HG02642 (cell line): ENCODE results near the gene NLRP9.

ENCODE experiments used
- ATAC-seq: cut with Tn5 transposase; IDR thresholded peaks from one replicate; pipeline ENCODE4 v1.9.1; 2021; ENCODE audit warnings: mild to moderate bottlenecking; ENCODE audit not compliant: unreplicated experiment, poor library complexity

NLRP9 gene

DNA sequence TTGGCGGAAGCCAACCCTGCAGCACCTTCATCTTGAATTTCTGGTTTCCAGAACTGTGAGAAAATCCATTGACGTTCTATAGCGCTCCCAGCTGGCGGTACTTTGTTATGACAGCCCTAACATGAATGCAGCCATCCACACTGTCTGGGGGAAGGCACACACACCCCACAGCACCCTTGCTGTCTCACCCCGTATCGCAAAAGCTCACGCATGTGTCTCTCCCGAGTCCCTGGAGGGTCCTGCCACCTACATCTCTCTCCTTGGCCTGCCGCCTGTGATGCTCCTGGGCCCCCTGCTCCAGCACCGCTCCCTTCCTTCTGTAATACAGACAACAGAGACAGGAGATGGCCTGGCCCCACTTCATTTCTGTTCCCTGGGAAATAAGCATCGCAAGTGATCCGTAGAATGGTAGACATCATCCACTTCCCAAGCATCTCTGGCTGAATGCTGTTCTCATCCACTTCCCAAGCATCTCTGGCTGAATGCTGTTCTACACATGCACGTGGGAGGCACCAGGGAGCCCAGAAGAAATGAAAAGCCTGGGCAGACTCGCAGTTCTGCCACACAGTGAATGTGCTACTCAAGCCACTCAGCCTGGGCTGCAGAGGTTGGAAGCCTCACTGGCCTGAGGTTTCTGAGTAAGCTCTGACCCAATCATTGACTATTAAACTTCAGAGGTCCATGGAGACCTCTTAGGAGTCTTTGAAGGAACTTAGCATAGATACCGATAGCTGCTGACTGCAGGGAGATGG, 33.5 kb downstream of the NLRP9 start:
- ATAC-seq, result no peak

DNA sequence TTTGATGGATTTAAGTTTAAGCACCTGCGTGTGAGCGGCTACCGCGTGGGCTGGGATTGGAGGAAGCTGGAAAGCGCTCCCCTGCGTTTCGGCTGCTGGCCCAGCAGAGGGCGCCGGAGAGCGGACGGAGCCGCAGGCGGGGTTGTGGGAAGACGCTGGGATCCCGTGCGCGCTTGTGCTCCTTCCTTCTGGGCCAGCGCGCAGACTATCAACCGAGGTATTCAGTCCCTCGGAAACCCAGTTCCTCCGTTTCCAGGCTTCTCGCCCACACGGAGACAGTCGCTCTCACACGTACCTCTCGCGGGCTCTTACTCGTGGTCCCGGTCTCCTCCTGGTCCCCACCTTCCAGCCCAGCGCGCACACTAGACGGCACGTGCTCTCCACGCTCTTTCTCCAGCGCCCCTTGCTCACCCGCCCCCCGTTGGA, 34.4 kb downstream of the NLRP9 start:
- no peak for ATAC-seq

DNA sequence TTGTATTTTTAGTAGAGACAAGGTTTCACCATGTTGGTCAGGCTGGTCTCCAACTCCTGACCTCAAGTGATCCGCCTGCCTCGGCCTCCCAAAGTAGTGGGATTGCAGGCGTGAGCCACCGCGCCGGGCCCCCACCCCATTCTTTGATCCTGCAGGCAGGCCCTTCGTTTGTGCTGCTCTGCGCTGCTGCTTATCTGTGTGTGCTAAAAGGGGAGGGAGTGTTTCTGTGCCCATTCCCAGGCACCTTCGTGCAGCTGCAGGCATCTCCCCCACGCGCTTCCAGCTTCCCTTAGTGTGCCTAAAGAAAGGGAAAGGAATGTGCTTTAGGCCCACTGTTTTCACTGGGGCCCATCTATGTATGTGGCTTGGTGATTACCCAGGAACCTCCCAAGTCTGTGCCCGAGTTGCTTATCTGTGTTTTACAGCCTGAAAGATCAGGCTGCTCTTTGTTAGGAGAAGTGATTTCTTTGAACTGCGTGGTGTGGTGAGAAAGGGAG, 36.0 kb downstream of the NLRP9 start:
- no peak for ATAC-seq

DNA sequence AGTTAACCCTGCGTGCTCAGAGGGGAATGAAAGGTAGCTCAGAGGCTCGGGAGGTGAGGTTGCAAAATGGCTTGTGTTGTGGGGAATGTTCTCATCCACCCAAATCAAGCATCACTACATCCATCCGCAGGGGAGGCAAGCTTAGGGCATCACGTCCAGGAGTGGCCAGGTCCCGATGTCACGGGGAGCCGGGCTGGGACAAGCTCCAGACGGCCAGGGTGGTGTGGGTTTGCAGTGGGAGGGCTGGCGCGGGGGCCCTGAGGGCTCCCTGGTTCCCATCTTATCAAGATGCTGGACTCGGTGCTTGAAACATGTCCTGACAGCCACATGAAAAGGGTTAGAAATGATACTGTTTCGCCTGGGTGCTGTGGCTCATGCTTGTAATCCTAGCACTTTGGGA, 37.4 kb downstream of the NLRP9 start:
- no peak for ATAC-seq

DNA sequence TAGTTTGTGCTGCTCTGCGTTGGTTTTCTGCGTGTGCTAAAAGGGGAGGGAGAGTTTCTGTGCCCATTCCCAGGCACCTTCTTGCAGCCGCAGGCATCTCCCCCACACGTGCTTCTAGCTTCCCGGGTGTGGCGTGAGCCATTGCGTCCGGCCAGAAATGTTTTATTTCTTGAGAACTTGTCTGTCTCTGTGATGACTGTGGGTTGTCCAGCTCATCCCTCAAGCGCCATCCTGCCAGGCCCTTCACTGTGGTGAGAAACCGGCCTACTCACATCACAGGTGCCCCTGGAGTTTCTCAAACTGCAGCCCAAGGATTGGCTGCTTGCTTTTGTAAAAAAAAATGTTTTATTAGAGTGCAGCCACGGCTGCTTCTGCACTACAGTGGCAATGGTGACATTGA, 39.0 kb downstream of the NLRP9 start:
- ATAC-seq, result no peak

DNA sequence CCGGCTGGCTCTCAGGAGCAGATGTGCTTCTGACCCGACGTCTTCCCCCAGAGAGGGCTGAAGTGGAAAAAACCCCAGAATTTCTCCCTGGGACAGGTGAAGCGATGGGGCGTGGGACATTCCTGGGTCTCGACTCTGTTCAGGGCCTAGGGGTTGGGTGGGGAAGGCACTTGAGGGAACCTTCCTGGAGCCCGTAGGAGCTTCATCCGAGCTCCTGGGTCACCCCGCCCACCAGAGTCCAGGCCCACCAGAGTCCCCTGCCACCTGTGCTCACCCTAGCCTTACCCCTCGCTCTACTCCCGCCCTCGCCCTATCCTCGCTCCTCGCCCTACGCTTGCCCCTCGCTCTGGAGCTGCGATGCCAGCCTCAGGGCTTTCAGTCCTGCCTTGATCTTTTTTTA, 39.9 kb downstream of the NLRP9 start:
- no peak for ATAC-seq

DNA sequence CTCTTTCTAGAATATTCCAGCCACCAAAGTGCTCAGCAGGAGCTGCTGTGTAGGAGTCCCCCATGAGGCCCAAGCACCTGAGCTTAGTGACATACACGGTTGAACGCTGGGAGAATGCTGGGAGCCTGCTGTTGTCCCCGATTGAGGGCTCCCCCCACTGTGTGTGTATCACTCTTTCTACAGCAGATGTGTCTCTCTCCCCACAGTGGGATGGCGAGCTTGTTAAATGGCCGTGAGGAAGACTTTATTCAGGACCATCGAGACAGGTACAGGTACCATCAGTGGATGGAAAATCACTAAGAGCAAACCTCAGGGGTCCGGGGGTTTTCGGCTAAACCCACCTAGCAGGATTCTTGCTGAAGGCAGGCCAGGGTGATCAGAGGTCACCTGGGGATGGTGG, 40.5 kb downstream of the NLRP9 start:
- no peak for ATAC-seq

DNA sequence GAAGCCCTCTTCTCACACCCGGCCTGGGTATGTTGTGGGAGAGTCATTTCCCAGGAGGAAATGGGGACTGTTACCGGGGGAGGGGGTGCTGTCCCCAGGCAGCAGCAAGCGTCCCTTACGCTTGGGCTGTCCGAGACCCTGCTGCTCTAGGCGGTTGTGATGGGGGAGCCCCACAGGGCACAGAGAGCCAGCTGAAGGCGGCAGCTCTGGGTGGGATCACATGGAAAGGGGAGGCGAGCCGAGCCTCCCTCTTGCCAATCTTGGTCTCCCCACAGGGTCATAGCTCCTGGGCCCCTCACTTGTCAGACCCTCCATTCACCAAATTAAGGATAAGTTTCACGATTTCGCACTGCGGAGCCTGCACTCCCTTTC, 41.1 kb downstream of the NLRP9 start:
- ATAC-seq, result no peak

DNA sequence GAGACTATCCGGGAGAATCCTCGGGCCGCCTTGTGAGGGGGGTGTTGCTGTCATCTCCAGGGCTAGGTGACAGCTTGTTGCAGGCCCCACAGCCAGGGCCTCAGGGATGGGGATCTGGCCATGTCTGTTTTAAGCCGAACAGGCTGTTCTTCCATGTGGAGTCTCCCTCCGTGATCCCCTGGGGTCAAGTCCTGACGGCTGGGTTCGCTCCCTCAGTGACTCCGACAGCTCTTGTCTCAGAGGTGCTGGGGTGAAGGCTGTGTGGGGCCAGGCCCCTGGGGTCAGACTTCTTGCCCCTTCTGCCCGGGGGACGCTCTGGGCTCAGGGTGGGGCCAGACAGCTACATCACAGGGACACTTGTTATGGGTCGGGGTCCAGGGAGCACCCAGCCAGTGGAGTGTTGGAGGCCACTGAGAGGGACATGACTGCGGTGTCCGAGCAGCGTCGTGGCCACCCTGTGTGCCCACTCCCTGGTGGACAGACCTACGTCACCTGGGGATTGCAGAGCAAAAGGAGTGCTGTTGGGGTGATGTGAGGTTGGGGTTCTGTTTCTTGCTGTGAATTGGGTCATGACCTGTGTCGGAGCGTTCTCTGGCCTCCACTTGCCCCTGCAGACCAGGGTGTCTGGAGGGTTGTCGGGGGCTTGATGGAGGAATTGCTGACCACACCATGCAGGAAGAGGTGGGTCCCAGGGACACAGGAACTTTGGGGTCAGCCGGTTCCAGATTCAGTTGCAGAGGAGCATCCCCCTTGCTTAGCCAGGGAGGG, 41.7 kb downstream of the NLRP9 start:
- no peak for ATAC-seq

DNA sequence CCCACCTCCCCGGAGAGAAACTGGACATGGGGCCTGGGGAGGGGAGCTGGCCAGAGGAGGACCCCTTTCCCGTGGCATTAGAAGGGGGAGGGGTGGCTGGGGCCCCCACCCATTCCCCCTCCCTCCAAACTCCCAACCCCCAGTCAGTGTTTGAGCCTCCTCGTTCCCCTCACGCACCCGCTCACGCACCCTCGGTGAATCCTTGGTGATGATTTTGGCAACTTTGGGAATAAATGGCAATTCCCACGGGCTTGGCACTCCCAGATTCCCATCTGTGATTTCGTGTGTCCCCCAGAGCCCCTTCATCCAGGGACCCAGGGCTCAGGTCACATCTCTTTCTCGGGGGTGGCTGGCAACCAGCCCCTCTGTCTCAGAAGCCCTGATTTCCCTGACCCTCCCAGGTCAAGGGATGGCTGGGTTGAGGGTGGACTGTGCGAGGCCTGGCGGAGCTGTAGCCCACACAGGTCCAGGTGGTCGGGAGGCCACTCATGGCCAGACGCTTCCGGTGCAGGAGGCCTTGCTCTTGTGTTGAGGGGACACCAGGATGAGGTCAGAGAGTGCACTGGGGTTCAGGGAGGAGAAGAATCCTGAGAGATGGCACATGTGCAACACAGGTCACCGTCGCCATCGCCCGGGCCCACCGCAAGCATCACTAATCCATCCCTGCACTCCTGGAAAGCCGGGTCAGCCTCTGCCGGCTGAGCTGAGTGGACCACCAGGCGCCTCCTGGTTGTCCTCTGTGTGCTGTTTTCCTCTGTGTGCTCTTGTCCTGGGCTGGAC, 42.5 kb downstream of the NLRP9 start:
- ATAC-seq, result no peak

DNA sequence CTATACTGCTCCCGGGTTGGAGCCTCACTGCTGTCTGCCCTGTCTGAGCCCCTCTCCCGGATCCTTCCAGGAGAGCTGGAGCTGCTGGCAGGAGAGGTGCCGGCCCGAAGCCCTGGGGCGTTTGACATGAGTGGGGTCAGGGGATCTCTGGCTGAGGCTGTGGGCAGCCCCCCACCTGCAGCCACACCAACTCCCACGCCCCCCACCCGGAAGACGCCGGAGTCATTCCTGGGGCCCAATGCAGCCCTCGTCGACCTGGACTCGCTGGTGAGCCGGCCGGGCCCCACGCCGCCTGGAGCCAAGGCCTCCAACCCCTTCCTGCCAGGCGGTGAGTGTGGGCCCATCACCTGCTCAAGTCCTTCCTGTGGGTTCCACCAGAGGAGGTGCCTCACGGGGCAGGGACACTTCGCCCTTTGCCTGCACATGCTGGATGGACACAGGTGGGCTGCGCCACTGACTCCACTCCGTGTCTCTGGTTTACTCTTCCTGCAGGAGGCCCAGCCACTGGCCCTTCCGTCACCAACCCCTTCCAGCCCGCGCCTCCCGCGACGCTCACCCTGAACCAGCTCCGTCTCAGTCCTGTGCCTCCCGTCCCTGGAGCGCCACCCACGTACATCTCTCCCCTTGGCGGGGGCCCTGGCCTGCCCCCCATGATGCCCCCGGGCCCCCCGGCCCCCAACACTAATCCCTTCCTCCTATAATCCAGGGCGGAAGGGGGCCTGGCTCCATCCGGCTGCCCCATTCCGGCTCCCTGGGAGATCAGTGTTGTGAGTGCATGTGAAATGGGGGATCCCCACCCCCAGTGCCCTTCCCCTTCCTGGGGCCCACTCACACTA, 43.3 kb downstream of the NLRP9 start:
- ATAC-seq, result no peak

DNA sequence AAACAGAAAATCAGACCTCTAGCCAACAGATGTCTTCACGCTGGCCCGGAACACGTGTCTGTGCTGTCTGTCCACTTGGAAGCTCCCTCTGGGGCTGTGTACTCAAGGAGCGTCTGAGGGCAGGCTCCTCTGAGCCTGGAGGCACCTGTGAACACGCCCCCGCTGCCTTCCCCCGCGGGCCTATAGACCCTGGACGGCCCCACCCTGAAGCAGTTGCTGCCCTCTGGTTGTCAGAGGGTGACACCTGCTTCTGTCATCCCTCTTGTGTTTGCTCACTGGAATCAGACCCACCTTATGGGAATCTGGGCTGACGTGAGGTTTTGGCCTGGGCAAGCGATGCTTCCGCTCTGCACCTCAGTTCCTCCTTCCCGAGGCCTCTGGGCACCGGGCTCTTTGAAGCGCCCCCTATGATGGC, 44.0 kb downstream of the NLRP9 start:
- no peak for ATAC-seq

DNA sequence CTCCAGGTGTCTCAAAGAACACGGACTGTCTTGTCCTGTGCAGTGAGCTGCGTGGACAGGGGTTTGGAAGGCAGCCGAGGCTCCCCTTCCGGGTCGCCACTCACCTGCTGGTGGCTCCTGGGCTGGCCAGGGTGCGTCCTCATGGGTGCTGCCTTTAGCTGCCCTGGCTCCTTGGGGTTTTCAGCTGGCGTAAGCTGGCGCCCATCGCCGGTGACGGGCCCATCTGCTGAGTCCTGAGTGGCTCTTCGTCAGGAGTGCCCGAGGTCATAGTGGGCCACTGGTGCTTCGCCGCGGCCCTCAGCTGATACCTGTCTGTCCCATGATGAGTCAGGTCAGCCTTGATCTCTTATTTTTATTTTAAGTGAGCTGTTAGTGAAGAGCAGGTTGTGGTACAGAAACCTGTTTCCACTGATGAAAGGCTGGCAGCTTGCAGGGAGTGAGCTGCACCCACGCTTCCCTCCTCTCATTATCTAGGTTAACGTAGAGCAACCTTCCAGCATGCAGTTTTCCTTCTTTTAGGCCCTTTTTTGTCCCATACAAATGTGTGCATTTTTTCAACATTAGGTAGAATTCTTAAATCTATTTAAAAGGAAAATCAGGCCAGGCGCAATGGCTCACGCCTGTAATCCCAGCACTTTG, 44.7 kb downstream of the NLRP9 start:
- no peak for ATAC-seq

DNA sequence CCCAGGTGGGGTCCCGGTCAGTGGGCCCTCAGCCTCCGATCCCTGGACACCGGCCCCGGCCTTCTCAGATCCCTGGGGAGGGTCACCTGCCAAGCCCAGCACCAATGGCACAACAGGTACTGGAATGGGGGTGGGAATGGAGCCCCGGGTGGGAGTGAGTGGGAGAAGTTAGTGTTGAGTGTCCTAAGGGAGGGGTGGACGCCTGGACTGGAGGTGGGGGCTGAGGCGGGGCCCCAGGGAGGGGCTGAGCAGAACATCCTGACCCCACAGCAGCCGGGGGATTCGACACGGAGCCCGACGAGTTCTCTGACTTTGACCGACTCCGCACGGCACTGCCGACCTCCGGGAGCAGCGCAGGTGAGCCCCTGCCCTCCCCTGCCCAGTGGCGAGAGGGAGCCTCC, 45.5 kb downstream of the NLRP9 start:
- ATAC-seq, result no peak

DNA sequence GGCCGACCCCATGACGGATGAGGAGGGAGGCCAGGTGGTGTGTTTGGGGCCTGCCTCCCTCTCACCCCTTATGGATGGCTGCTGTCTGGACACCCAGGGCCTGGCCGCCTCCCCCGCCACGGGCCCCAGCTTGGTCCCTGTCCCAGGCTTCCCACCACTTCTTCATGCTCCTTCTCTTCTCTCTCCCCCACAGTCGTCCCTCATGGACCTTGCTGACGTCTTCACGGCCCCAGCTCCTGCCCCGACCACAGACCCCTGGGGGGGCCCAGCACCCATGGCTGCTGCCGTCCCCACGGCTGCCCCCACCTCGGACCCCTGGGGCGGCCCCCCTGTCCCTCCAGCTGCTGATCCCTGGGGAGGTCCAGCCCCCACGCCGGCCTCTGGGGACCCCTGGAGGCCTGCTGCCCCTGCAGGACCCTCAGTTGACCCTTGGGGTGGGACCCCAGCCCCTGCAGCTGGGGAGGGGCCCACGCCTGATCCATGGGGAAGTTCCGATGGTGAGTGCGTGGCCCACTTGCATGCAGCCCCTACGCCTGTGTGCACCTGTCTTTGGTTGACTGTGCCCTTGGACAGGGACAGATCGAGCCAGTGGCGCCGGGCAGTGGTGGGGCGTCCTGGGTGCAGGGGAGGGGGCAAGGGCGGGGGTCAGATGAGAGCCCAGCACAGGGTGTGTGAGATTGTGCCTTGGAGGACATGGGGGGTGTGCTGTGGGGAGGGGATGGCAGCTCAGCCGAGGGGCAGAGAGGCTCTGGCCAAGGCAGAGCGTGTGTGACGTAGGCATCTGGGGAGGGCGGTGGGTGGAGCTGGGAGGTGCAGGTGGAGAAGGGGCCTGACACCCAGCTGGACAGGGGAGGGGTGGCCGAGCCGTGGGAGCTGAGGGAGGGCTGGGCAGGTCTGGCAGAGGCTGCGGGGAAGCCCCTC, 46.4 kb downstream of the NLRP9 start:
- no peak for ATAC-seq

DNA sequence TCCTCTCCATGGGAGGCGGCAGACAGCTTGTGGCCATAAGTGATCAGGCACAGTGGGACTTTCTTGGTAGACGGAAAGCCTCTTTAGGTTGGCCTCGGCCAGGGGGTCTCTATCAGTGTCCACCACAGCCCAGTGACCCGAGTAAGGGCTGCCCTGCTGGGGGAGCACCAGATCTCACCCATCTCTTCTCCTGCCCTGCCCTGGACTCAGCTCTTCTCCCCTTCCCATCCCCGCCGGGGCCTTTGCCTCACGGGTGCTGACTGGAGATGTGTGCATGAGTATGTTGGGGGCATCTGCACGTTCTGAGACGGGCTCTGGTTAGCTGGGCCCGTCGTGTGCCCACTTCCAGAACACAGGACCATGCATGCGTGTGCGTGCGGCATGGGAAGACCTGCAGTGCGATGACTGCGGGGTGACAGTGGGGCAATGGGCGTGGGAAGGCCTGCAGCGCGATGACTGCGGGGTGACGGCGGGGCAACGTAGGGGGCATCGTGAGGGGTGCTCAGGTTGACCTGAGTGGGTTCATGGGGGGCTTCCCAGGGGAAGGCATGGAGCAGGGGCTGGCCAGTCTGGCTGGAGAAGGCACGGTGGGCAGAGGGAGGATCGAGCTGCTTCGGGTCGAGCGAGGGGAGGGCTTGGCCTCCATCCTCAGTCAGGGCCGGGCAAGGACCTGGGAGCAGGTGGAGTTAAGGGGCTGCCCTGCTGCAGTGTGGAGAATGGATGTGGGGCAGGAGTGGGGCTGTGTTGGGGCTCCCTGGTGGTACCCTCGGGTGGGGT, 47.2 kb downstream of the NLRP9 start:
- ATAC-seq, result no peak

DNA sequence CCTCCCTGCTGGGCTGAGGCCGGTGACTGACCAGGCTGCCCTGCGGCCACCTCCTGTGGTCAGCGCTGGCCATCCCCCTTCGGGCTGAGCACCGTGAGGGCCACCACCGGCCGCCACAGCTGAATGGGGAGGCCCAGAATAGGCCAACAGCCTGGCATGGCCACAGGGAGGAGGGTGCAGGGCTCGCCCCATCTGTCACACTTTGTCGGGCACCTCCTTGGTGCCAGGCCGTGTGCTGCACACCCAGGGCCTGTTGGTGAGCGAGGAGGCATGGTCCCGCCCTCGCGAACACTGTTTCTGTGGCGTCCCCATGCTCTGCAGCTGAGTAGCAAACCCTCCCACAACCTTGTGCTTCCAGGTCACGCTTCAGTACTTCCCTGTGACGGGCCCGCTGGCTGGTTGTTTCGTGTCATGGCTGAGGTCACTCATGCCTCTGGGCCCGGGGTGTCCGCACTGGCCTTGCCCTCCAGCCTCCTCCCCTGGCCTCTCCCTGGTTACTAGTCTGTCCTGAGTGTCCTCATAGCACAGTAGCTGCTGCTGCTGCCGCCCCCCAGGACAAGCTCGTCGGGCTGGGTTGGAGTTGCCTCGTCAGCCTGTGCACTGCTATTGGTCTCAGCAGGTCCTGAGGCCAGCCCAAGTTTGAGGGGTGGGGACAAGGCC, 48.0 kb downstream of the NLRP9 start:
- no peak for ATAC-seq
